Upper lobe of left lung (tissue), 6 donors: ENCODE results near the gene AGBL4. TPM values are rescaled to one million over a fixed set of nuclear protein-coding genes. Genes with fewer than 3 reads are reported as not detected.

Source experiments
- ATAC-seq, 2 donors: fragments of 200-7000 bp; cut with Tn5 transposase; one replicate each; pipeline ENCODE4 v1.9.1; 2022; ENCODE audit warnings: mild to moderate bottlenecking in 2 of 2, moderate library complexity in 2 of 2; ENCODE audit not compliant: low FRiP score in 2 of 2
- DNase-seq, 2 donors: peaks; one replicate each; pipeline ENCODE4 v3.0.0-alpha.2; 2019 to 2020
- H3K27ac ChIP-seq, 4 donors: fragments of 200-600 bp; sonication (generic); one replicate each; pipeline ENCODE4 v1.5.1; 2016 to 2019
- H3K27me3 ChIP-seq, 4 donors: fragments of 200-600 bp; sonication (generic); one replicate each; pipeline ENCODE4 v1.5.1; 2017 to 2019
- H3K36me3 ChIP-seq, 4 donors: fragments of 200-600 bp; sonication (generic); one replicate each; pipeline ENCODE4 v1.5.1; 2016 to 2019
- H3K4me1 ChIP-seq, 4 donors: fragments of 200-600 bp; sonication (generic); one replicate each; pipeline ENCODE4 v1.5.1; 2018 to 2019
- H3K4me3 ChIP-seq, 4 donors: fragments of 200-600 bp; sonication (generic); one replicate each; pipeline ENCODE4 v1.5.1; 2017 to 2019; ENCODE audit warnings: mild to moderate bottlenecking in 2 of 4, moderate library complexity in 1 of 4
- H3K9me3 ChIP-seq, 4 donors: fragments of 200-600 bp; sonication (generic); one replicate each; pipeline ENCODE4 v1.5.1; 2018 to 2019
- CTCF ChIP-seq, 6 experiments: fragments of 450-650 bp in 4 of 6; fragments of 200-600 bp in 2 of 6; sonication (generic) in 2 of 6; IDR thresholded peaks; one replicate each; pipeline ENCODE4 v1.5.1; 2016 to 2019; ENCODE audit warnings: antibody characterized with exemption in 6 of 6
- EP300 ChIP-seq, 4 donors: sonication (generic); formaldehyde crosslinking; IDR thresholded peaks; one replicate each; pipeline ENCODE4 v1.5.1; 2017; ENCODE audit warnings: antibody characterized with exemption in 4 of 4, control low read depth in 2 of 4
- POLR2A ChIP-seq, 4 donors: fragments of 450-650 bp; IDR thresholded peaks; one replicate each; pipeline ENCODE4 v1.5.1; 2016 to 2017; ENCODE audit warnings: antibody characterized with exemption in 4 of 4, mild to moderate bottlenecking in 2 of 4
- POLR2AphosphoS5 ChIP-seq, 2 donors: sonication (generic); formaldehyde crosslinking; IDR thresholded peaks; one replicate each; pipeline ENCODE4 v1.5.1; 2017; ENCODE audit warnings: antibody characterized with exemption in 2 of 2
- WGBS, 2 donors: methylation state at CpG; one replicate each; pipeline ENCODE4 v1.1.5; 2017 to 2018; 5-methylcytosine and 5-hydroxymethylcytosine counted together
- total RNA-seq, 6 donors: library from RNA; depleted of rRNA in 4 of 6; stranded (reverse); fragments of >200 nt in 4 of 6; gene quantifications; one replicate each; pipeline versions ENCODE4 v1.1.0 to v1.2.1, GENCODE V29; 2016 to 2021
- donor health status: DM: no; HTN: no; CAD: no; lungs with moderate emphysema.
- donor health status: DM: no; HTN: yes; CAD: no; lungs with severe emphysema.

Gene AGBL4
- total RNA-seq, 6 donors from 2014 or later, result 0.57 to 10.5 (median 1.5) TPM

GRCh38 chr1:48772211-48772610 is 1251.5 kb downstream of the AGBL4 start:
- TF ChIP-seq POLR2AphosphoS5 (IDR thresholded peaks at IDR 0.05), result no peak
- TF ChIP-seq EP300 (IDR thresholded peaks at IDR 0.05), result no peak
- no peak for TF ChIP-seq CTCF (IDR thresholded peaks at IDR 0.05)
- no peak for TF ChIP-seq POLR2A (IDR thresholded peaks at IDR 0.05)
- 85 to 95% methylated on average over 2 of the region's 2 CpGs for WGBS, 2 donors
- ATAC-seq, result no peak
- no peak for DNase-seq
- H3K27ac ChIP-seq, result no peak overlapping the region
- H3K36me3 ChIP-seq, result no peaks in the 10 kb centered on the region
- peaks cover 9 to 25% (median 14%) of the 10 kb centered on the region in 4 donors for H3K4me1 ChIP-seq
- H3K4me3 ChIP-seq, result no peak overlapping the region
- no peaks in the 10 kb centered on the region for H3K9me3 ChIP-seq
- H3K27me3 ChIP-seq, result no peaks in the 10 kb centered on the region

- H3K4me1 ChIP-seq, result peaks cover 9 to 20% (median 14%) of the 10 kb centered on the region in 4 donors
- no peak overlapping the region for H3K27ac ChIP-seq
- ATAC-seq (no peak), DNase-seq (no peak)
- no peaks in the 10 kb centered on the region for H3K36me3 ChIP-seq
- WGBS, 2 donors, result 72 to 75% methylated on average over 2 of the region's 2 CpGs
- H3K9me3 ChIP-seq, result no peaks in the 10 kb centered on the region
- no peaks in the 10 kb centered on the region for H3K27me3 ChIP-seq
- no peak overlapping the region for H3K4me3 ChIP-seq
- TF ChIP-seq EP300 (IDR thresholded peaks at IDR 0.05) (no peak), POLR2AphosphoS5 (IDR thresholded peaks at IDR 0.05) (no peak), CTCF (IDR thresholded peaks at IDR 0.05) (no peak)
Measured at GRCh38 chr1:48771561-48771960, 1252.2 kb downstream of the AGBL4 start.

- no peak overlapping the region for H3K27ac ChIP-seq
- ATAC-seq, result no peak
- no peaks in the 10 kb centered on the region for H3K27me3 ChIP-seq
Measured at GRCh38 chr1:48767975-48768510, 1255.7 kb downstream of the AGBL4 start.

GRCh38 chr1:48765335-48765734 is 1258.4 kb downstream of the AGBL4 start:
- no peak overlapping the region for H3K27ac ChIP-seq
- WGBS, 2 donors, result 96 to 100% methylated on average over 1 of the region's 1 CpG

More at GRCh38 chr1:48767975-48768510, 1255.7 kb downstream of the AGBL4 start:
- no peak for DNase-seq
- Histone ChIP-seq H3K4me3 (no peak overlapping the region), H3K4me1 (peaks cover 0 to 10% (median 2%) of the 10 kb centered on the region in 4 donors), H3K36me3 (no peaks in the 10 kb centered on the region), H3K9me3 (no peaks in the 10 kb centered on the region)
- TF ChIP-seq POLR2AphosphoS5 (IDR thresholded peaks at IDR 0.05) (no peak), POLR2A (IDR thresholded peaks at IDR 0.05) (no peak), CTCF (IDR thresholded peaks at IDR 0.05) (no peak), EP300 (IDR thresholded peaks at IDR 0.05) (no peak)

More at GRCh38 chr1:48765335-48765734, 1258.4 kb downstream of the AGBL4 start:
- ATAC-seq, result no peak
- H3K4me1 ChIP-seq, result peaks cover 0 to 10% (median 2%) of the 10 kb centered on the region in 4 donors
- no peaks in the 10 kb centered on the region for H3K27me3 ChIP-seq
- H3K4me3 ChIP-seq, result no peak overlapping the region
- H3K9me3 ChIP-seq, result no peaks in the 10 kb centered on the region
- no peak for DNase-seq
- H3K36me3 ChIP-seq, result no peaks in the 10 kb centered on the region
- TF ChIP-seq POLR2AphosphoS5 (IDR thresholded peaks at IDR 0.05), result no peak
- TF ChIP-seq POLR2A (IDR thresholded peaks at IDR 0.05), result no peak
- TF ChIP-seq CTCF (IDR thresholded peaks at IDR 0.05), result no peak
- no peak for TF ChIP-seq EP300 (IDR thresholded peaks at IDR 0.05)
